Epidermal melanocyte (primary cell): Measurements from ENCODE around the gene ATP8B3.
"Not testable (repeated sequence)": the region's sequence is repeated elsewhere in the genome, so short reads cannot be mapped to it uniquely, and the experiment has no call there.

Experiments
- DNase-seq: peaks from one replicate; pipeline ENCODE4 v3.0.0; 2011; ENCODE audit warnings: low spot score; ENCODE audit not compliant: insufficient read length

The ATP8B3 gene

DNA sequence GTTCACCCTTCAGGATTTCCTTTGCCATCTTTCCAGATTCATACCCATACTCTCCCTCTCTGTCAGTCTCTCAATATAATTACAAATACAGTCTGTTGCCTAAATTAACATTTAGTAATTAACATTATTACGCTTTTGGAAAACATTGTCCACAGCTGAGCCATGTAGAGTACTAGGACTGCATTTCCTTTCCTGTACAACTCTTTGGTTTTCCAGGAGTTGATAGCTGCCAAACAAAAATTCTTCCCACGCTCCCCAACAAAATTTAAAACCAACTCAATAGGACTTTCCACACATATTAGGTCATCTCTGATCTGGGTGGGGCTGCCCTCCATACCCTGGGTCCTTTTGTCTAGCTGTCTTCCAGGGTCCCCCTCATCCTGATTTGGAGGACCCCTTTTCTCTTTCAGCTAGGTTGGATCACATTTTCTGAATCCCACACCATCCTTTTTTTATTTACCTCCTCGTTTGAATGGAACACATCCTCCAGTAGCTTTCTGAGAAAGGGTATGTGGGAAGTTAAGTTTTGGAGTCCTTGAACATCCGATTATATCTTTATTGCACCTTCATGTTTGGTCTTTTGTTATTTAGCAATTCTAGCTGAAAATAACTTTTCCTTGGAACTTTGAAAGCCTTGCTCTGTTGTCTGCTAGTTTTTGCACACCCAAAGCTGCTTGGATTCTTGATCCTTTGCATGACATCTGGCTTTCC lies 41.1 kb downstream of the ATP8B3 start:
- no peak for DNase-seq

DNA sequence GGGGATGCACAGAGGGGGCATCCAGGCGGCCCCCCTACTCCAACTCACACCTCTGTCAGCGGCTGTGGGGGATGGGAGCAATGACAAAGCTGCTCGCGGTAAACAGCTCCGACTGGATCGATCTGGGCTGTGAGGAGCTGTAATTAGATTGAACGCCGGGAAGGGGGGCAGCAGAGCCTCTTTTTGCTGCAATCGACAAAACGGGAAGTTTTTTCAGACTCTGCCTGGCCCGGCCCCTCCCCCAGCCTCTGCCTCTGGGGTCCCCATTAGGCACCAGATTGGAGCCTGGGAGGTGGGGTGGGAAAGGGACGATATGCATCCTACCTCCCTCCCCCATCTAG lies 42.5 kb downstream of the ATP8B3 start:
- no peak for DNase-seq

DNA sequence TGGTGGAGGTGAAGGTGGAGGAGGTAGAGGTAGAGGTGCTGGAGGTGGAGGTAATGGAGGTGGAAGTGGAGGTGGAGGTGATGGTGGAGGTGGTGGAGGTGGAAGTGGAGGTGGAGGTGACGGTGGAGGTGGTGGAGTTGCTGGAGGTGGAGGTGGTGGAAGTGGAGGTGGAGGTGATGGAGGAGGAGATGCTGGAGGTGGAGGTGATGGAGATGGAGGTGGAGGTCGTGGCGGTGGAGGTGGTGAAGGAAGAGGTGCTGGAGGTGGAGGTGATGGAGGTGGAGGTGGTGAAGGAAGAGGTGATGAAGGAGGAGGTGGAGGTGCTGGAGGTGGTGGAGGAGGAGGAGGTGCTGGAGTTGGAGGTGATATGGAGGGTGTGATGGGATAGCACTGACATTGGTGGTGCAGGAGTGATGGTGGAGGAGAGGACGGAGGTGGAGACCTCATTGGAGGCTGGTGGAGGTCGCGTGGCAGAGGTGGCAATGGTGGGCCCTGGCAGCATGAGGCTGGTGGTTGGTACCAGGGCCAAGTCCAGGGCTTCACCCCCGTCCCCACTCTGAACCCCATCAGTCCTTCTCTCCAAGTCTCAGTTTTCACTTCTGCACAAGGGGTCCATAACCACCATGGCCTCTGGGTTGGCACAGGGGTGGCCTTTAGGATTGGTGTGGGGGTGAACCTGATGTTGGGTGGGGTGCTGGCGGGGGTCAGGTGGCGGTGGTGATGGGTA lies 43.0 kb downstream of the ATP8B3 start:
- no peak for DNase-seq

DNA sequence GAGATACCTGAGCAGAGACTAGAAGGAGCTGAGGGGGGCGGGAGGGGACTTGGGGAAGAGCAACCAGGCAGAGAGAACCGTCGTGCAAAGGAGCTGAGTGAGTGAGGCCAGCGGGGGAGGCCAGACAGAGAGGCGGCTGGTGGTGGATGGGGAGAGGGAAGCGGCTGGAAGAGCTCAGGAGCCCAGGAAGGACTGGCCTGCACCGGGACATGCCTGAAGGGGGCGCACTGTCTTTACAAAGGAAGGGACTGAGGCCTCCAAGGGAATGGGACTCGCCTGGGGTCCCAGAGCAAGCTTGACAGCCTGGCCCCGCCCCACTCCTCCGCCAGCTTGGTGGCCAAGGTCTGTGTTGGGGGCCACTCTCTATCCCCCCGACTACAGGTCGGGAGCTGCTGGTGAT lies 43.8 kb downstream of the ATP8B3 start:
- DNase-seq, result no peak

DNA sequence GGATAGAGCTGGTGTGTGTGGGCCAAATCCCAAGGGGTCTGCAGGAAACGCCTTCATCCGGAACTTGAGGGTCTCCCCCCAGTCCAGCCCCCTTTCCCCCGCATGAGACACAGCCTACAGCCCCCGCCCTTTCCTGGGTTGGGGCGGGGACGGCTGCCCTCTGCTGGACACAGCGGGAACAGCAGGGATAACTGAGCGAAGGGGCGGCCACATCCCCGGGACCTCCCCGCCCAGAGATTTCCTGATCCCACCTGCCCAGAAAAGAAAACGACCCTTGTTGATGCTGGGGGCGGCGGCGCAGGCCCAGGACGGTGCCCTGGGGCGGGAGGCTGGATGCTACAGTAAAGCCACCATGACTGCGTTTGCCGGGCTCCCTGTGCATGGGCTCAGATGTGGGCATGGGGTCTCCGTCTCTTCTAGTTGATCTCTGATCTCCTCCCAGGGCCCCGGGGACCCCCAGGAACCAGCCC lies 44.6 kb downstream of the ATP8B3 start:
- peak; percentile 95 for DNase-seq

DNA sequence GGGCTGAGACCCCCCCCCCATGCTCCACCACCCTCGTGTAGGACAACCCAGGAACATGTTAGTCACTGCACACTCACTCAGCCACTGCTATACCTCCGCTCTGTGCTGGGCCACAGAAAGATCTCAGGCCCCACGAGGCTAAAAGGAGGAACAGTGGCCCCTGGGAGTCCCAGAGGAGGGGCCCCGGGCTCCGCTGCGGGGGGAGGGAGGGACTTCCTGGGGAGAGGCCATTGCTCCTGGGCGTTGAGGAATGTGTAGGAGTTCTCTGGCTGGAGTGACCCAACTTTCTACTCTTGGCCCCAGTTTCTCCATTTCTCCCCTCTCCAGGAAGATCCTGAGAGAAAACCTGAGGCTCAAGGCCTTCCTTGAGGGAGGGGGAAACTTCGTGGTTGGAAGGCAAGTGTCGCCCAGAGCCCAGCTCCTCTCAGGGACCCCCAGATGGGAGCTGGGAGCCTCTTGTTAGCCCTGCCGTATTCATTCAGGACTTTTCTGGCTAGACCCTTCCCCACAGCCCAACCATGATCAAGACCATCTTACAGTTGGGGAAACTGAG lies 45.2 kb downstream of the ATP8B3 start:
- DNase-seq, result no peak

DNA sequence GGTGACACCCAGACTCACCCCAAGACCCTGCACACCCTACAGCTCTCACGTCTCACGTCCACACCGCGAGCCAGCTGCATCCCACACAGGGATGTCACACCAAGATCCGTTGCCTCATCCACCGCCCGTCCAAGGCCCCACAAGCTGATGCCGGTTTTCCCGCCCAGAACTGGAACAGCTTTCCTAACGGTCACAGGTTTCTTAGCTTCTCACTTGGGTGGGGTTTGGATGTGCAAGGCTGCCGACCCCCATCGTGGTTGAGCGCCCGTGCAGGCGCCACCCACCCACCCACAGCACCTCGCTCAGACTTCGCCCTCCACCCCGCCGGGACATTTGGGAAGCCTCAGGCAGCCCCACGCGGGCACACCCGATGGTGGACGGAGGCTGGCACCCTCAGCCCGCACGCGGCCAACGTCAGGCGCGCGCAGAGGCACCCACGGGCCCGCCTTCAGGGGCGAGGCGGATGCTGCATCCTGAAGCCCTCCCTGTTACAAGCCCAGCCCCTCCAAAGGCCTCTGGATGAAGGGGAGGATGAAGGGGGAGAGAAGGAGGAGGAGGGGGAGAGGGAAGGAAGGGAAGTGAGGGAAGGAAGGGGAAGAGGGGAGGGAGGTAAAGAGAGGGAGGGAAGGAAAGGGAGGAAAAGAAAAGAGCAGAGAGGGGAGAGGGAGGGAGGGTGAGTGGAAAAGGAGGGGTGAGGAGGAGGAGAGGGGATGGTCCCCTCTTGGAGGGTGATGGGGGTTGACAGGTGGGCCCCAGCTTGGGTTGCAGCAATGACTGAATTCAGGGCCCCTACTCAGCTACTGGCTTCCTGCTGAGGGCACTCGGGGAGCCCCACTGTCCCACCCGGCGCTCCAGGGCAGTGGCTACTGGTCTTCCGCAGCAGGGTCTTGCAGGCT lies 45.9 kb downstream of the ATP8B3 start:
- no peak for DNase-seq

DNA sequence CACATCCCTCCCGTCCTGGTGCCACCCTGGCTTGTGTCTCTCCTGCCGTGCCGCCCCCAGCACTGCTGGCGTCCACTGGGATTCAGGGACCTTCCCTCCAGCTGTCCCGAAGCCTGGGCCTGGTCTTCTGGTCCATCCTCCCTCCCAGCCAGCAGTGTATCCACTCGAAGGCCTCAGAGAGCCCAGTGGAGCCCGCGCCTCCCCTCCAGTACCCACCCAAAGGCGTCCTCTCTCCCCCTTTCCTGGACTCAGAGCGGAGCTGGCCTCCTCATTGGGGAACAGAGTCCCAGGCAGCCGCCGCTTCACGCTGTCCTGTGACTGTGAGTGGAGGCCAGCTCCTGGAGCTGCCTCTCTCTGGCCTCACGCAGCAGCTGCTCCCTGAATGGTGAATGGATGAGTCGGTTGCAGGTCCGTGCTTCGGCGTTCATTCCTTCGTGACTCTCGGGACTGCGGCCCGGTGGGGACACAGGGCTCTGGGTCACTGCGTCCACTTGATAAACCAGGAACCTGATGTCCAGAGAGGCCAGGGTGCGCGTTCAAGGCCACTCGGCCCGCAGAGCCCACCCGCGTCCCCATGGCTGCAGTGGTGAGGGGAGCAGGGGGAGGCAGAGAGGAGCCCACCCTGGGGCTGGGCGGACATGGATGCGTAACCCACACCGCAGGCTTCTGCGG lies 46.7 kb downstream of the ATP8B3 start:
- no peak for DNase-seq

DNA sequence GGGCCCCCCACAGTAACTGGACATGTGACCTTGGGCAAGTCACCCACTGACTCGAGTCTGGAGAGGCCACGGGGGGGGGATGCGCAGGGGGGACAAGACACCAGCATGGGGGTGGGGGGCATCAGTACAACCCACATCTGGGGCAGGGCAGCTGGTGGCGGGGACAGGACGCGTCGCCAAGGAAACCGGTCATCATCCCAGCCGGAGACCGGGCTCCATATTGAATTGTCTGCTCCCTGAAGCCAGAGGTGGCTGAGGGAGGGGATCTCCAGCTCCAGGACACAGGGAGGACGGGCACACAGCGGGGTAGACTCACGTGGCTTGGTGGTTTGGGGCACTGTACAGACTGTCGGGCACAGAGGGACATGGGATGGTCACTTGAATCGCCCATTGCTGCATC lies 47.3 kb downstream of the ATP8B3 start:
- no peak for DNase-seq

DNA sequence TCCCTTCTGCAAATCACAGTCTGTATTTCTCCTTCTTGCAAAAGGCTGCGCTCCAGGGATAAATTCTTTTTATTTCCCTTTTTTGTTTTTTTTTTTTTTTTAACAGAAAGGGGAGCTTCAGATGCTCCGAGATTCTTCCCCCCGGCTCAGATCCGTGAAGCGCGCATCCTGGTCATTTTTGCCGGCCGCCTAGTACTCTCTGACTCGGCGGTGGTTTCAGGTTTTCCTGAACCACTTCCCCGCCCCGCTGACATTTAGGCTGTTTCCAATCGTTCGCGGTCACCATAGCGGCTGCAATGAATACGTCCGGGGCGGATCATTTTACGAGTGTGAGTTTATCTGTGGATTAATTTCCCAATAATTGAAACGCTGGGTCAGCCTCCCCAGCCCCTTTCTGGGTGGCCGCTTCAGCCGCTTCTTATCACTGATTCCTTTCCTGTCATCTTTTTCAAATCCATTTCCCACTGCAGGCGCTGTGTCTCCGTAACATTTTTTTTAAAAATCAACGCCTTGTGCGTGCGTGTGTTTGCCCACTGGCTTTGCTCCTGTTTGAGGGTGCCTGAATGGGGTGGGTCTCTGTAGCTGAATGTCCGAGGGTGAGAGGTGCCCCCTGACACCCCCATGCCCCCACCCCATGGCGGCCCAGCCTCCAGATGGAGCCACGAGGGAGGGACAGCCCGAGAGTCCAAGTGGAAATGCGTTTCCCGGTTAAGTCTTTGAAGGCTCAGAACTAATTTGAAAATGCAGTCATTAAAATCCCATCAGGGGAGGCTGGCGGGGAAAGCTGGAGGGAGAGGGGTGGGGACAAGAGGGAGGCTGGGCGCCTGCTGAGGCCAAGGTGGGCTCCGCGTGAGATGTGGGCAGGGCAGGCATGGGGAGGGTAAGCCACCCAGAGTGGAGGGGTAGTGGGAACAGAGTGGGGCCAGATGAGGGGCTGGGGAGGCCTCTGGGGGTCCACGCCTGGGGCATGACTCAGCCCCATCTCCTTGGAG lies 48.1 kb downstream of the ATP8B3 start:
- no peak for DNase-seq

DNA sequence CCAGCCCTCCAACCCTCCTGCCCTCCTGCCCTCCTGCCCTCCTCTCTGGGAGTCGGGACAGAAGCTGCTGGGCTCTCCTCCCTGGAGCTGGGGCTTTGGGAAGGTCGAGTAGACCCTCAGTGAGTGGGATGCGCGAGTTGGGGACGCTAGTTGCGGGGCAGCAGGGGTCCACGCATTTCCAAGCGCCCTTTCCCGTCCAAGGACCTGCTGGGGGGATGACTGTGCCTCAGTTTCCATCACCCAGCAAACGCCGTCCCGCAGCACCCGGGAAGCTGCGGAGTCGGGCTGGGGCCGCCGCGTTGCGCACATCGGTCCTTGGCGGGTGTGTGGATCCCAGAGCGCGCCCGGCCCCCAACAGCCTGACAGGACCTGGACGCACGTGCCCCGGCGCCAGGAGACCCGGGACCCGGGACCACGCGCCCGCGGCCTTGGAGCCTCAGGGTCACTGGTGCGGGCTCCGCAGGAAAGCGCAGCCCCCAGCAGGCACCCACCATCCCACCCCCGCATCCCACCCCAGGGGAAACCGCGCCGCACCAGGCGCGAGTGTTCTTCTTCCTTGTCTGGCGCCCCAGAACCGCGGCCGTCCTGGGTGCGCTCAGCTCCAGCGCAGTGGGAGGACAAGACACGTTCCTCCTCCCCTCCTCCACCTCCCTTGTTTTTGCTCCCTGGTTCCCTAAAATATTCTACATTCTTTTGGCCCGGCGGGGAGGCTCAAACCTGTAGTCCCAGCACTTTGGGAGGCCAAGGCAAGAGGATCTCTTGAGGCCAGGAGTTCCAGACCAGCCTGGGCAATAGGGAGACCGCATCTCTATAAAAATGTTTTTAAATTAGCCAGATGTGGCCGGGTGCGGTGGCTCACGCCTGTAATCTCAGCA lies 49.6 kb downstream of the ATP8B3 start:
- DNase-seq, result no peak

DNA sequence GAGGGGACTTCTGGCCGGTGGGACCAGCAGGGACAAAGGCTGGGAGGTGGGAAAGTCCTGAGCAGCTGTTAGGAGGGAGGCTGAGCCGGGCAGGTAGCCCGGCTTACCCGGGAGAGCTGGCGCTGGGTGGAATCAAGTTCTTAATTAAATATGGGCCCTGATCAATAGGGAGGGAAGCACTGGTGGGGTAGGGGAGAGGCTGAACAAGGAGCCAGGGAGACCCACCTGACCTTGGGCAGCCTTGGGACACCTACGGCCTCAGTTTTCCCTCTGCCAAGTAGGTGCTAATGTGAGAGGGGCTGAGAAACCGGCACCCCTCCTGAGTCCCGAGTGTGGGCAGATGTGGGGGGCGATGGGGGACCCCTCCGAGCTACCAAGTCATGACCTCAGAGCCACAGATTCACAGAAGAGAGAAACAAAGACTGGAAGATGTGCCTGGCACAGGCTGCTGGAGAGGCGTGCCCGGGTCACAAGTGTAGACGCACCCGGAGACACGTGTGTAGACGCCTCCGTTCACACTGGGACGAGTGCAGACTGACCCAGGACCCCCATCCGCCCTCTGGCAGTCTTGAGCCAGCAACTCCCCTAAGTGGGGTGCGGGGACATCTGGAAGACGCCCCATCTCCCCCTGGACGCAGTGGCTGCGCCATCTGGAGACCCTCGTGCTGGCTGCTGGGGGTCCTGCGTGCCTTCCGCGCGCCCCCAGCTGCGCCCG lies 50.4 kb downstream of the ATP8B3 start:
- DNase-seq, result no peak

DNA sequence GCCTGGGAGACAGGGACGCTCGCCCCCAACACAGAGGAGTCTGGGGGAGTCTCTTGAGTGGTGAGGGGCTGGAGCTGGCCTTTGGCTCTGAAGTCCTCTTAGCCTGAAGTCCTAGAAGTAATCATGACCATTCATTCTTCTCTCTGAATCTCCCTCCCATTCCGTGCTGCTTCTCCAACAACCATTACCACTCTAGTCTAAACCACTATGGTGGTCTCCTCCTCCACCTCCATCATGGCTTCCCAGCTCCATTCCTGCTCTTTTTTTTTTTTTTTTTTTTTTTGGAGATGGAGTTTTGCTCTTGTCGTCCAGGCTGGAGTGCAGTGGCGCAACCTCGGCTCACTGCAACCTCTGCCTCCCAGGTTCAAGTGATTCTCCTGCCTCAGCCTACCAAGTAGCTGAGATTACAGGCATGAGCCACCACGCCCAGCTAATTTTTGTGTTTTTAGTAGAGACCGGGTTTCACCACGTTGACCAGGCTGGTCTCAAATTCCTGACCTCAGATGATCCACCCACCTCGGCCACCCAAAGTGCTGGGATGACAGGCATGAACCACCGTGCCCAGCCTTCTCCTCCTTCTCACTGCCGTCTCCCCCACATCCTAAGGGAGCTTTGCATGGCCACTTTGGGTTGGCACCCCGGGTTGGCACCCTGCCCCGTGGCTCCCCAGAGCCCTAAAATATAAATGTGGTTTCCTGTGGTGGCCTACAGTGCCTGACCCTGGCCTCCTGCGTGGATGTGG lies 51.1 kb downstream of the ATP8B3 start:
- DNase-seq, result not testable (repeated sequence)

DNA sequence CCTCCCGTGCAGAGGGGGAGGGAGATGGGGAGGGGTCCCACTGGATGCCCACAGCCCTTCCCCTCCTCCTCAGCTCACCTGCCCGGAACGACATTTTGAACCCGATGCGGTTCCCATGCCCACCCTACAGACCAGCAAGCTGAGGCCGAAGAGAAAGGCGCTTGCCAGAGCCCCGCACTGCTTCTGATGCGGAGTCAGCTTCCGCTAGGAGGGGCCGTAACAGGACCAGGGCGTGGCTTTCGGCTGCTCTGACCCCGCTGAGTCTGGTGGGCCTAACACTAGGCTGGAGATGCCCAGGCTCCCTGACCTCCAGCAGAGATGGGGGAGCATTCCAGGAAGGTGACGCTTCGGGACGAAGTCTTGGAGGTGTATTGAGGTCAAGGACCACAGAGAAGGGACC lies 52.1 kb downstream of the ATP8B3 start:
- DNase-seq, result no peak

DNA sequence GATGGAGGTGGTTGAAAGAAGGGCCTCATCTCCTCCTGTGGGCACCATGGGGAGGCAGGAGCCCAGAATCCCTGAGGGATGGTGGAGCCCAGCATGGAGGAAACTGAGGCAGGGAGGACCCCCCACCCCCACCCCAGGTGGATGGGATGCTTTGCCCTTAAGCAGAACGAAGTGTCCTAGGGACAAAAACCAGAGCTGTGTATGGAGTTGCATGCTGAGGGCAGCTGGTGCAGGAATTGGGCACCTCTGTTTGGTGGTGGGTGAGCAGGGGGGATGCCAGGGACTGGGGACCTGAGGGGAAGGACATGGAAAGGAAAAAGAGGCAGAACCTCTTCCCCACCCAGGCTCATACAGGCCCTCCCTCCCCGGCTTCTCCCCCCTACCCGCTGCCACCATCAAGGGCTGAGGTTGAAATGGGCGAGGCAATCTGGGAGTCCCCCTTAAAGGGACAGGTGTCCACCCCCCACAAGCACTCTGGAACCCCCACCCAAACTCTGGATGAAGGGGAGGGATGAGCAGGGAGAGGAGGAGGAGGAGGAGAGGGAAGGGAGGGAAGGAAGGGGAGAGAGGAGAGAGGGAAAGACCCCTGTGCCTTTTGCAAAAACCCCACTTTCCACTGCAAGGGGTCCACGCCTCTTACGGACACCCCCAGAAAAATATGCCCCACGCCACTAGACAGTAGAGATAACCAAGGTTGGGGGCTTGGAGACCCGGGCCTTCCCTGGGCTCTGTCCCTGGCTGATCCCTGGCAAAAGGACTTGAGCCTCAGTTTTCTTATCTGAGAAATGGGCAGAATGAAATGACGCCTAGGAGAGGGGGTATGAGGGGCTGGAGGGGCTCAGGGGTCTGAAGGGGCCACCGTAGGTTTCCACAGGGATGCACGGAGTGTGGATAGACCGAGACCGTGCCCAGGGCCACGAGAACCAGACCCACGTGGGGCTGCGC lies 52.8 kb downstream of the ATP8B3 start:
- no peak for DNase-seq

DNA sequence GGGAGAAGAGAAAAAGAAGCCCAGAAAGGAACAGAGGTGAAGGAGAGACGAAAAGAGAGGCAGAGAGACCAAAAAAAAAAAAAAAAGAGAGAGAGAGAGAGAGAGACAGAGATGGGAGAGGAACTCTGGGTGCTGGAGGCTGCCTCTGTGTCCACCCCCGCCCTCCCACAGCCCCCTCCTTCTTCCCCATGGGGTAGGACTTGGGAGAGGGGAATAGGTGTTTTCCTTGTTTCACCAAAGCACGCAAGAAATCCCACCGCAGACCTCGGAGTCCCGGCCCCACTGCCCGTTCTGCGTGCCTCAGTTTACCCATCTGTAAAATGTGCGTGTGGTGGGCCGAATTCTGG lies 53.9 kb downstream of the ATP8B3 start:
- no peak for DNase-seq
